Endothelial cell of umbilical vein (primary cell): ENCODE measurements around the gene CWC27. TPM values are rescaled to one million over a fixed set of nuclear protein-coding genes. Genes with fewer than 3 reads are reported as not detected.

Source experiments
- BruUV-seq: library from RNA; stranded (reverse); fragments of 400-500 nt; replicated peaks from 2 replicates; lab custom pipeline; 2021; lab: Mats Ljungman, UMichigan
- CTCF ChIA-PET: fragments of 300-600, 350-600 bp; sonication (Branson Sonifier 250); formaldehyde crosslinking; loops from one replicate; lab custom pipeline; 2021; ENCODE audit warnings: antibody characterized with exemption, inconsistent platforms; lab: Charles Lee
- POLR2A ChIA-PET: fragments of 300-600, 350-600 bp; sonication (Branson Sonifier 250); formaldehyde crosslinking; loops from one replicate; lab custom pipeline; 2021; ENCODE audit warnings: antibody characterized with exemption, inconsistent platforms; lab: Charles Lee
- DNase-seq: peaks from one replicate; pipeline ENCODE4 v3.0.0-alpha.2; 2011; ENCODE audit warnings: low read depth, low spot score
- FAIRE-seq: peaks from 2 replicates; lab custom pipeline; 2011; peaks lifted over from hg19 to GRCh38; lab: Jason Lieb, UNC
- H2AFZ ChIP-seq: 2 replicates; pipeline ENCODE4 v1.6.0; 2012; ENCODE audit warnings: low read depth, low read length, control low read depth, inconsistent platforms
- H3K27ac ChIP-seq: 2 replicates; pipeline ENCODE4 v1.5.1; 2011; ENCODE audit warnings: low read depth, mild to moderate bottlenecking, control low read depth, low read length, moderate library complexity; ENCODE audit not compliant: insufficient read depth
- H3K27me3 ChIP-seq, 2 experiments: 2 replicates each; pipeline versions ENCODE4 v1.6.0 to v1.6.1; 2011; ENCODE audit warnings: low read length in 2 of 2, mixed read lengths in 1 of 2; ENCODE audit not compliant: control insufficient read depth in 2 of 2, insufficient read depth in 2 of 2
- H3K36me3 ChIP-seq, 2 experiments: 2 replicates in 1 of 2; 3 replicates in 1 of 2; pipeline ENCODE4 v1.5.1; 2011; ENCODE audit warnings: low read length in 2 of 2, mild to moderate bottlenecking in 1 of 2, moderate library complexity in 1 of 2; ENCODE audit not compliant: control insufficient read depth in 2 of 2, insufficient read depth in 2 of 2; ENCODE audit errors: extremely low read depth in 1 of 2
- H3K4me1 ChIP-seq: 3 replicates; pipeline ENCODE4 v1.5.1; 2011; ENCODE audit warnings: mild to moderate bottlenecking, low read length; ENCODE audit not compliant: control insufficient read depth, insufficient read depth; ENCODE audit errors: extremely low read depth
- H3K4me2 ChIP-seq: 2 replicates; pipeline ENCODE4 v1.6.1; 2011; ENCODE audit warnings: low read length, control low read depth, mixed read lengths; ENCODE audit not compliant: insufficient read depth
- H3K4me3 ChIP-seq, 3 experiments: fragments of 200-600 bp in 1 of 3; sonication (generic), shearing (Covaris generic) in 1 of 3; replicated peaks in 1 of 3; 2 replicates each; pipeline ENCODE4 v1.5.1; 2011 to 2016; ENCODE audit warnings: control low read depth in 3 of 3, low read length in 3 of 3, mild to moderate bottlenecking in 2 of 3, inconsistent platforms in 1 of 3, low read depth in 1 of 3, moderate library complexity in 1 of 3; ENCODE audit not compliant: insufficient read depth in 1 of 3
- H3K79me2 ChIP-seq: 2 replicates; pipeline ENCODE4 v1.6.0; 2012; ENCODE audit warnings: low read length, inconsistent platforms; ENCODE audit not compliant: control insufficient read depth, insufficient read depth
- H3K9ac ChIP-seq: replicated peaks from 2 replicates; pipeline ENCODE3; 2011; ENCODE audit warnings: low read length, control low read depth; ENCODE audit not compliant: insufficient read depth; ENCODE audit errors: extremely low read depth
- H3K9me1 ChIP-seq: replicated peaks from 3 replicates; pipeline ENCODE4 v1.6.0; 2011; ENCODE audit warnings: mild to moderate bottlenecking, low read length; ENCODE audit not compliant: control insufficient read depth, insufficient read depth; ENCODE audit errors: extremely low read depth
- H3K9me3 ChIP-seq: replicated peaks from 2 replicates; pipeline ENCODE4 v1.5.1; 2012; ENCODE audit warnings: low read length, inconsistent platforms; ENCODE audit not compliant: control insufficient read depth, insufficient read depth
- H4K20me1 ChIP-seq: replicated peaks from 2 replicates; pipeline ENCODE3; 2011; ENCODE audit warnings: mild to moderate bottlenecking, low read length; ENCODE audit not compliant: control insufficient read depth, insufficient read depth; ENCODE audit errors: extremely low read depth
- CTCF ChIP-seq, 2 donors: IDR thresholded peaks; 1 replicate in 1 of 2; 2 replicates in 1 of 2; pipeline ENCODE4 v1.5.1; 2011; ENCODE audit warnings: low read length in 2 of 2, mild to moderate bottlenecking in 2 of 2, moderate library complexity in 2 of 2, control low read depth in 1 of 2, inconsistent platforms in 1 of 2, low read depth in 1 of 2; ENCODE audit not compliant: insufficient read depth in 1 of 2; ENCODE audit errors: extremely low read depth in 1 of 2
- FOS ChIP-seq: IDR thresholded peaks from 2 replicates; pipeline ENCODE4 v1.6.1; 2011; ENCODE audit warnings: mild to moderate bottlenecking, low read length, moderate library complexity, borderline replicate concordance; ENCODE audit not compliant: insufficient read depth
- GATA2 ChIP-seq: IDR thresholded peaks from 2 replicates; pipeline ENCODE4 v1.7.0; 2011; ENCODE audit warnings: low read depth, mild to moderate bottlenecking, moderate library complexity, mixed read lengths, low read length; ENCODE audit not compliant: insufficient read length, insufficient read depth
- JUN ChIP-seq: IDR thresholded peaks from 2 replicates; pipeline ENCODE4 v1.6.1; 2011; ENCODE audit warnings: borderline replicate concordance, low read depth; ENCODE audit not compliant: insufficient read length, insufficient read depth
- MAX ChIP-seq: IDR thresholded peaks from 2 replicates; pipeline ENCODE4 v1.6.1; 2011; ENCODE audit not compliant: insufficient read depth, insufficient read length
- MYC ChIP-seq: IDR thresholded peaks from one replicate; pipeline ENCODE4 v1.6.1; 2011; ENCODE audit warnings: mild to moderate bottlenecking, low read depth, low read length
- POLR2A ChIP-seq: IDR thresholded peaks from 2 replicates; pipeline ENCODE4 v1.6.1; 2012; ENCODE audit warnings: low read depth, mild to moderate bottlenecking, control low read depth, low read length
- POLR2AphosphoS5 ChIP-seq: IDR thresholded peaks from 2 replicates; pipeline ENCODE4 v1.6.1; 2012; ENCODE audit warnings: low read depth, mild to moderate bottlenecking, control low read depth, low read length, moderate library complexity; ENCODE audit not compliant: insufficient read depth
- dilution Hi-C: fragments of 300-500 bp; cut with MboI; formaldehyde crosslinking; loops from one replicate; pipeline ENCODE4 v1.15.0; 2019; ENCODE audit warnings: low sequenced_read_pairs; ENCODE audit not compliant: extremely low pct_ligation_motif_present
- intact Hi-C: fragments of 100-400 bp; cut with micrococcal nuclease; formaldehyde crosslinking; loops from one replicate; pipeline ENCODE4 v1.10.0; 2022
- polyA plus RNA-seq, 4 experiments: library from polyadenylated mRNA; depleted of rRNA in 3 of 4; stranded (reverse) in 3 of 4; unstranded in 1 of 4; fragments of >200 nt; gene quantifications; 2 replicates each; pipeline versions ENCODE4 v1.2.1 to v1.2.3, GENCODE V29; 2011 to 2012; ENCODE audit warnings: missing spikeins in 1 of 4
- total RNA-seq: library from RNA; stranded (reverse); gene quantifications from 2 replicates; pipeline ENCODE4 v1.2.3, GENCODE V29; 2021

Gene CWC27
- total and polyA plus RNA-seq, 2 donors (not counting 3 experiments of a cell fraction or from before 2014, with no cell fraction given): 11.9 to 23.8 TPM

- POLR2A ChIA-PET: no interaction called here
- TF ChIP-seq CTCF (IDR thresholded peaks at IDR 0.05; ENCODE audit: extremely low read depth in 1 of 2, insufficient read depth in 1 of 2, low read depth in 1 of 2, low read length in 2 of 2): no peak
- TF ChIP-seq MAX: no peak
- TF ChIP-seq JUN: no peak
- TF ChIP-seq POLR2A: no peak
- no peak for TF ChIP-seq POLR2AphosphoS5
- no peak for TF ChIP-seq FOS
- TF ChIP-seq GATA2: no peak
- no peak for TF ChIP-seq MYC
- H3K79me2 ChIP-seq: no peaks in the 10 kb centered on the region
Measured at GRCh38 chr5:64792469-64792868, 23.7 kb downstream of the CWC27 start.

More at GRCh38 chr5:64792469-64792868, 23.7 kb downstream of the CWC27 start:
- BruUV-seq: no TSS peak
- FAIRE-seq: no peak
- DNase-seq: peak; percentile 8
- H3K9ac ChIP-seq: no peak overlapping the region
- no peak overlapping the region for H3K27ac ChIP-seq
- no peak overlapping the region for H3K4me3 ChIP-seq
- no peaks in the 10 kb centered on the region for H3K27me3 ChIP-seq
- H3K36me3 ChIP-seq: no peaks in the 10 kb centered on the region
- dilution Hi-C loops: no loop called here
- intact Hi-C loops: no loop called here
- H3K9me1 ChIP-seq: no peaks in the 10 kb centered on the region
- H3K9me3 ChIP-seq: no peaks in the 10 kb centered on the region
- peaks cover 41% of the 10 kb centered on the region for H3K4me1 ChIP-seq
- H4K20me1 ChIP-seq: no peaks in the 10 kb centered on the region
- no peak overlapping the region for H3K4me2 ChIP-seq
- no peak overlapping the region for H2AFZ ChIP-seq
- CTCF ChIA-PET: interaction anchor here (0.8 to 2.0 kb wide), 2 partner anchors 9 to 691 kb away, joined by 4 to 15 read pairs; no protein-coding TSS in a partner anchor
